ENCODE measurements around the gene IGF2R. TPM values are rescaled to one million over a fixed set of nuclear protein-coding genes. Genes with fewer than 3 reads are reported as not detected.
"Not testable (repeated sequence)": the region's sequence is repeated elsewhere in the genome, so short reads cannot be mapped to it uniquely, and the experiment has no call there.

Gene IGF2R
- total RNA-seq, 1 donor from 2014 or later, result 120 TPM

GRCh38 chr6:160104821-160105517, 136.1 kb downstream of the IGF2R start:
- DNase-seq, result no peak

GRCh38 chr6:160106010-160106409, 137.1 kb downstream of the IGF2R start:
- DNase-seq, result no peak

- no peak for DNase-seq
Observed at GRCh38 chr6:160106701-160107100, 137.8 kb downstream of the IGF2R start.

- no peak for DNase-seq
Observed at GRCh38 chr6:160108077-160108476, 139.2 kb downstream of the IGF2R start.

- no peak for DNase-seq
Observed at GRCh38 chr6:160110586-160111123, 141.8 kb downstream of the IGF2R start.

GRCh38 chr6:160111806-160112205, 142.9 kb downstream of the IGF2R start:
- DNase-seq, result no peak

GRCh38 chr6:160112628-160113299, 143.9 kb downstream of the IGF2R start:
- no peak for DNase-seq

- not testable (repeated sequence) for DNase-seq
Observed at GRCh38 chr6:160114536-160114935, 145.7 kb downstream of the IGF2R start.

- no peak for DNase-seq
Observed at GRCh38 chr6:160115421-160115820, 146.5 kb downstream of the IGF2R start.

- DNase-seq, result no peak
Observed at GRCh38 chr6:160116411-160116810, 147.5 kb downstream of the IGF2R start.

GRCh38 chr6:160117137-160117536, 148.3 kb downstream of the IGF2R start:
- no peak for DNase-seq

GRCh38 chr6:160118620-160119229, 149.8 kb downstream of the IGF2R start:
- no peak for DNase-seq

- no peak for DNase-seq
Observed at GRCh38 chr6:160120087-160120486, 151.2 kb downstream of the IGF2R start.

GRCh38 chr6:160121558-160121957, 152.7 kb downstream of the IGF2R start, which contains the start of gene SLC22A1:
Gene SLC22A1 (plus strand): TSS chr6:160121815. CDS start chr6:160121936, 121 bp downstream.
- DNase-seq, result no peak

- DNase-seq, result no peak
Observed at GRCh38 chr6:160121981-160122380, 153.1 kb downstream of the IGF2R start.

- DNase-seq, result no peak
Observed at GRCh38 chr6:160122744-160123143, 153.9 kb downstream of the IGF2R start.

- no peak for DNase-seq
Observed at GRCh38 chr6:160124007-160124406, 155.1 kb downstream of the IGF2R start.

- DNase-seq, result no peak
Observed at GRCh38 chr6:160124605-160125004, 155.7 kb downstream of the IGF2R start.

- DNase-seq, result not testable (repeated sequence)
Observed at GRCh38 chr6:160125105-160125504, 156.2 kb downstream of the IGF2R start.

- no peak for DNase-seq
Observed at GRCh38 chr6:160127270-160128124, 158.6 kb downstream of the IGF2R start.

- DNase-seq, result no peak
Observed at GRCh38 chr6:160128125-160128683, 159.3 kb downstream of the IGF2R start.

- no peak for DNase-seq
Observed at GRCh38 chr6:160128879-160129516, 160.1 kb downstream of the IGF2R start.

Measured in dermis blood vessel endothelial cell (primary cell).